HG03460 (cell line): Measurements from ENCODE around the gene SLC66A2.
"Not testable (repeated sequence)": the region's sequence is repeated elsewhere in the genome, so short reads cannot be mapped to it uniquely, and the experiment has no call there.

ENCODE experiments used
- ATAC-seq: cut with Tn5 transposase; IDR thresholded peaks from one replicate; pipeline ENCODE4 v1.9.1; 2021; ENCODE audit not compliant: unreplicated experiment

The SLC66A2 gene

DNA sequence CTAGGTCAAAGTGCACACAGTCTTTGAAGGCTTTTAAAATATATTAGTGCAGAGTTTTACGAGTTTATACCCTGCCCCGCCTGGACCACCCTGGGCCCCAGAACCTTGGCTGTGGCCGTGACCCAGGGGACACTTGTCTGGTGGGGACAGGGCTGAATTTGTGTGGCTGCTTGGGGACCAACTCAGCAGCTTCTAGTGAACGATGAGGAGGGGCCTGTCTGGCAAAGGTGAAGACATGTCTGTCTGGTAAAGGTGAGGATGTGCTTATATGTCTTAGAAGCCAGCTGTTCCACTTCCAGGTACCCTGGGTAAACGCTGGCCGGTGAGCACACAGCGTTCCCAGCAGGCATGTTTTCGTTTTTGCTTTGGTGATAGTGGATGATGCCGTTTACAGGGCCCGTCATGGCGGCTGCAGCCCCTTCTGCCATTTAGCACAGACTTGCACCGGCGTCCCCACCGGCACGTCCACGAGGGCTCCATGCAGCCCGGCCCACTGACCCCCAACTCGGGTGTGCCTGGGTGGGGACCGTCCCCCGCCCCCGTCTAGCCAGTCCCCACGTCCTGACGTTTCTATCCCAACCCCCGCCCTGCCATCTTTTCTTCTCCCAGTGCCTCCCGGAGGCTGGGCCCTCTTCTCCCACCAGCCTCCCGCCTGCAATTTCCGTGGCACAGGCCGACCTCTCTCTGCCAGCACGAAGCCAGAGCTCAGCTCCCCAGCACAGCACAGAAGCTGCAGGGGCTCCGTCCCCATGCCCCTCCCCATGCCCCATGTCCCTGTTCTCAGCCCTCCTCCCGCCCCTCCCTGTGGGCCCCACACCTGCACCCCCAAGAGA, 67.8 kb downstream of the SLC66A2 start:
- no peak for ATAC-seq

- ATAC-seq, result no peak
Observed at GRCh38 chr18:79882522-79883241, 68.8 kb downstream of the SLC66A2 start.

DNA sequence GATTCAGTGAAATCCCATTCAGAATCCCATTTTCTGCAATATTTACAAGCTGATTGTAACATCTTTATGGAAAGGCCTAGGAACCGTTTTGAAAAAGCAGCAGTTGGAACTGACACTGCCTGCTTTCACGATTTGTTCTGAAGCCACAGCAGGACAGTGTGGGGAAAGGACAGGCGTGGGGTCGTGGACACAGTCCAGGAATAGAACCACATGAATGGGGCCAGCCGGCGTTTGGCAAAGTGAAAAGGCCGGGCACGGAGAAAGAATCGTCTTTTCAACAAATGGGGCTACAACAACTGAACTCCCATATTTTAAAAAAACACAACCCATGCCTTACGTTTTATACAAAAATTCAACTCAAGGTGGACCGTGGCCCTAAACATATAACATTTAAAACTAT, 69.8 kb downstream of the SLC66A2 start:
- ATAC-seq, result no peak

DNA sequence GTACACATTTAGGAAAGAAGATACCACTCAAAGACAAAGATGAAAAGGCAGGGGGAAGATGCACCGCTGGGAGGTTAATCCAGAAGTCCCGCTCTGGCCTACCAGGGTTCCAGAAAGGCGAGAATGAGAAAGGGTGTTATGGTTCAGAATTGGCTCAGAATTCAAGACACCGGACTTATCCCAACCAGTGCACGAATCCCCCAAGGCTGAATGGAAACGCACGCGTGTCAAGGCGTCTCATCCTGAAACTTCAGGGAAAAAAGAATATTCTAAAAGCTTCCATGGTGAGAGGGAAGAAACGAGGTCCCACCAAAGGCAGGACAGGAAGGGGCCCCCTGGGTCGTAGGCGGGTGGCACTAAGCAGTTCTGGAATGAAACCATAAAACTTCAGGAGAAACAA, 71.9 kb downstream of the SLC66A2 start:
- ATAC-seq, result no peak

- ATAC-seq, result no peak
Observed at GRCh38 chr18:79878741-79879378, 72.6 kb downstream of the SLC66A2 start.

DNA sequence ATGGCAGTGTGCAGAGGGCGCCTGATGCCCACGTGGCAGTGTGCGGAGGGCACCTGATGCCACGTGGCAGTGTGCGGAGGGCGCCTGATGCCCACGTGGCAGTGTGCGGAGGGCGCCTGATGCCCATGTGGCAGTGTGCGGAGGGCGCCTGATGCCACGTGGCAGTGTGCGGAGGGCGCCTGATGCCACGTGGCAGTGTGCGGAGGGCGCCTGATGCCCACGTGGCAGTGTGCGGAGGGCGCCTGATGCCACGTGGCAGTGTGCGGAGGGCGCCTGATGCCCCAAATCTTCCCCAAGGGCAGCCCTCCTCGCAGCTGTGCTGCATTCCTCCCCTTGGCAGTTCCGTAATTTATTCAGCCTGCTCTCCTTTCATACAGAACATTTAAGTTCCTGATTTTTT, 73.2 kb downstream of the SLC66A2 start:
- ATAC-seq, result not testable (repeated sequence)

DNA sequence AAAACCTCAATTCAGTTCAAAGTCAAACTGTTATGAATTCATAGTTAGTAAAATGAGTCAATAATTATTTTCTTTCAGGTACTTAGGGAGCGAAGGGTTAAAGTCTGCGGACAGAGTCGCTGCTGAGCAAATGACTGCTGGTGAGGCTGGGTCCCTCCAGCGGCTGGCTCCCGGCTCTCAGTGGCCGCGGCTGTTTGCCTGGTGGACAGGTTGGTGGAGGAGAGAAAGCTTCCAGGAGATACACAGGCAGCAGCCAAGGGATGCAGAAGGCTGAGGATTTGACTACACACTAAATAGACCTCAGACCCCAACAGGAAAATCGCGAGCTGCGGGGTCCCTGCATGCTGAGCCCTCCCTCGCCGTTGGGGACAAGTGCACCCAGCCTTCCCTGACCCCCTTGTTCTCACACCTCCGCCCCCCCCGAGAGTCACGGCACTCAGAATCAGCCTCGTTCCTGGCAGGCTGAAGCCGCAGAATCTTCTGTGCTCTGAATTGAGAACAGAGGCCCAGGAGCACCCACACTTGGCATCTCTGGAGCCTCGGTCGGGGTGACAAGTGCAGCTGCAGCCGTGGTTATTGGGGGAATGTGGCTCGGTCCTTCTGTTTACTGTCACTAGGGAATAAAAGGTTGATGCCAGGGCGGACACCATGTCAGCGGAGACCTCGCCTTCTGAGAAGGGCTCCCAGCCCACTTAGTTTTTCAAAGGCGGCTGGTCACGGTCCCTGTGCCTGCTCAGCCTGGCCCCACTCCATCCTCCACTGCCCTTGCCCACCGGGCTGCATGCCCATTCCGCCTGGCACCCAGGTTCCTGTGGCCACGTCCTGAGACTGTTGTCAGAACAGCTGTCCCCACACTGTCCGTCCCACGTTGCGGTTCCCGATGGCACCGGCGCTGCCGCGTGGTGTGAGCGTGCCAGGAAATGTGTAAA, 74.0 kb downstream of the SLC66A2 start:
- ATAC-seq, result no peak

DNA sequence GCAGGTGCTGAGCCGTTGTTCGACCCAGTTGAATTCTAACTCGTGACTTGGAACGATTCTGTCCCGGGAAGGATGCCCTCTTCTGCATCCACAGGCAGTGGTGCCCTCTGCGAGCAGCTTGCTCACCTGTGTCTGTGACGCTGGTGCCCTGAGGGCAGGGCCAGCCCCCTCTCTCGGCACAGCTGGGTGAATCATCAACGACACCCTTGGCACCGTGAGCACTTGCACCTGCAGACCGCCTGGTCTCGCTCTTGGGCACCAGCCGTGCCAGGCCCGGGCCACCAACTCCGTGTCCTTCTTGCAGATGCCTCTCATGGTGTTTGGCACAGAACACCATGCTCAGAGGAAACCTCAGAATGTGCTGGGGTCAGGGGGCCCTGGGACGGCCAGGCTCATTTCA, 75.0 kb downstream of the SLC66A2 start:
- no peak for ATAC-seq

GRCh38 chr18:79875931-79876461, 75.5 kb downstream of the SLC66A2 start:
- no peak for ATAC-seq

DNA sequence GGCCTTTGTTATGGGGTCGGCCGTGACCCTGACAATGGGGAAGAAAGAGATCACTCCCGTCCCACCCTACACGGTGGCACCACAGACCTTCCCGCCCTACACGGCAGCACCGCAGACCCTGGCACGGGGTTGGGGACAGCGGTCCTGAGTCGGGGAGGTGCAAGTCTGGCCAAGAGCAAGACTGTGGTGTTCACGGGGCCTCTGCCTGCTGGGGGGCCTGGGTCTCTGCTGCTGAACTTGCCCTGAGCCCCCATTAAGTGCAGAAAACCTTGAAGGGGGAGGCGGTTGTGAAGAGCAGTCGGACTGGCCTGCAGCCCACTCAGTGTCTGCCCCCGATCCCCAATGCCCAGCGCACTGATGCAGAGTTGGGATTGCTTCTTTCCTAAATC, 75.9 kb downstream of the SLC66A2 start:
- no peak for ATAC-seq

DNA sequence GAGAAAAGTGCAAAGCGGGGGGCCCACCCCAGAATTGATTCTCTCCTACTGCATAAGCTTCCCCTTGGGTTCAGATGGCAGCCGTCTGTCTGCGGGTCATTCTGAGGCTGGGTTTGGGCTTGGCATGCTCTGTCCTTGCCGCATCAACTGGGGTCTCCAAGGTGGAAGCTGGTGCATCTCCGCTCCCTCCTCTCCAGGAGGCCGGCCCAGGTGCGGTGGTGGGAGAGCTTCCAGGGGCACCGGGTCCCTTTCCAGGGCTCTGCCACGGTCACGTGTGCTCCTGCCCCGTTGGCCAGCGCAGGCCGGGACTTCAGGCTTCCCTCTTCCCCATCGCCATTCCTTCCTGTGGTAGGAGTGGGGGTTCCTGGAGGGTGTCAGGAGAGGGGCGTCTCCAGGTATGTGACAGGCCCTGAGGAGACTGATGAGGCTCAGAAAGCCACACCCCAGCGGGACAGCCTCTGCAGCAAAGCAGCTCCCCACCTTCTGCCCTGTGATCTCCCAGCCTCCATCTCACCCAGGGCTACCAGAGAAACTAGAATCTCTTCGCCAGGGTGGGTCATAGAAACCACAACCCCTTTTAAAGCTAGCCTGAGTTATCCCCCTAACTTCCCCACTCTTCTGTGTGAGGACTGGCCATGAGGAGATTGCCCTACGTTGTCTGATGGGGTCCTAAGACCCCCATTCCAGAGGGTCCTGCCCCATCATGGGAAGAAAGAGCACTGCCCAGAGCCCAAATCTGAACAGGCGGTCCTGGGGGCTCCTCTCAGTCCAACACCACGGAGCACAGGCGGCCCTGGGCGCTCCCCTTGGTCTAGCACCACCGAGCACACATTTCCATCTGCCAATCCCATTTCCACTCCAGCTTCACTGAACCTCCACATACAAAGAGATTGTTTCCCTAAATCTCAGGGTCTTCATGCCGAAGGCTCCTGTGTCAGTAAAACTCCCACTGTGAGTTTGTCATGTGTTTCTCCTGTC, 76.6 kb downstream of the SLC66A2 start:
- no peak for ATAC-seq

- no peak for ATAC-seq
Observed at GRCh38 chr18:79873449-79874110, 77.9 kb downstream of the SLC66A2 start.

GRCh38 chr18:79872527-79873444, 78.7 kb downstream of the SLC66A2 start:
- no peak for ATAC-seq

GRCh38 chr18:79871481-79872091, 79.9 kb downstream of the SLC66A2 start:
- no peak for ATAC-seq

DNA sequence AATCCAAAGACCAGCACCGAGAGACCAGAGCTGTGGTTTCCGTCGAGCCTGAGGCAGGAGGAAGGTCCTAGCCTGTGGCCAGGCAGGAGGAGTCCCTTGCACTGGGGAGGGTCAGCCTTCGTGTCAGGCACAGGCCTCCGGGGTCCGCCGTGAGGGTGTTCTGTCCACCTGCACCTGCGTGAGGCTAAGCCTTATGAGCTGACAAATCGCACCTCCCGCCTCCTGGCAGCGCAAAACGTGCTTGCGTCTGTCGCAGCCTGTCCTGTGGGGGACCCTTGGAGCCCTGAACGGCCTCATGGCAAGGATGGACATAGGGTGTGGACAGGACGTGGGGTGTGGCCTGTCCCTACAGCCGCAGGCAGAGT, 80.4 kb downstream of the SLC66A2 start:
- no peak for ATAC-seq

DNA sequence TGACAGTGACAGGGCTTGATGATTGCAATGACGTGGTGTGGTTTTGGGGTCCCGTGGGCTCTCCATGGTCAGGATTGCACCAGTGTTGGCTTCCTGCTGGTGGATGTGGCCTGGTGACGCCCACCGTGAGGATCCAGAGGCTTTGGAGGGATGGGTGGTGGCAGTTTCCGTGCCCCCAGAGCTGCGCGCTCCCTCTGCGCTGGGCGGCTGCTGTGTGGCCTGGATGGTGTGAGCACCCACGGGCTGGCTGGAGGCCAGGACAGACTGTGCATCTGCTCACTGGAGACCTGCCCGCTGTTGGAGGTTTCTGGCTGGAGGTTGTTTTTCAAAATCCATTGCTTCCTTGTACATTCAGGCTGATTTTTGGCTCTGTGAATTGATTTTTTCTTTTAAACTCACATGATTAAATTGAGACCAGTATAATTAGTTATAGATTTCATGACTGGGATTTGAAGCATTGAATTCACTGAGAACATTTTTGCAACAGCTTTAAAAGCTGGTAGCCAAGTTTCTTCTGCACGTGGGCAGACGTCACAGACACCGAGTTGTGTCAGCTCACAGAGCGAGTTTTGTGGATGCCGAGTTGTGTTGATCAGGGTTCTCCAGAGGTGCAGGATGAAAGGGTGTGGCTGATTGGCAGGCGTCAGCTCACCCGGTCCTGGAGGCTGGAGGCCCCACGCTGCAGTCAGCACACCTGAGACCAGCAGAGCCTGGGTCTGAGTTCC, 81.0 kb downstream of the SLC66A2 start:
- no peak for ATAC-seq
